GM19025 (cell line): Measurements from ENCODE around the gene RABGAP1L.
"Not testable (repeated sequence)": the region's sequence is repeated elsewhere in the genome, so short reads cannot be mapped to it uniquely, and the experiment has no call there.

Source experiments
- ATAC-seq: cut with Tn5 transposase; IDR thresholded peaks from one replicate; pipeline ENCODE4 v1.9.1; 2021; ENCODE audit warnings: mild to moderate bottlenecking, low read depth, moderate library complexity; ENCODE audit not compliant: unreplicated experiment

Gene RABGAP1L

DNA sequence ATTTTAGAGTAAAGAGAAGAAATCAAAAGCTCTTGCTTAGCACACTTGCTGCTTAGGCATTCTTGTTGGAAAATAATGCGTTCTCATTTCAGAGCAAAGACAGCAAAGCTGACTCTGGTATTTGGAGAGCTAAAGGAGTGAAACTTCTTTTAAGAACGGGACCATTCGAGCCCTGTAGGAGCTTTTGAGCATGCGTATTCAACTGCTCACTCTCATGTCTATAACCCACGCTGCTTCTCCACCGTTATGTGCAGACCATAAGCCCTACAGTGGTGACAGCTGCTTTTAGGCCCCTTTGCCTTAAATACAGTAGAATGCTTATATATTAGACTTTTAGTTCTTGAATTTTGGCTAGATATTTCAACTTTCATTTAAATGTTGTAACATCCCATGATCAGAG is 626.2 kb downstream of the RABGAP1L start:
- ATAC-seq = no peak

DNA sequence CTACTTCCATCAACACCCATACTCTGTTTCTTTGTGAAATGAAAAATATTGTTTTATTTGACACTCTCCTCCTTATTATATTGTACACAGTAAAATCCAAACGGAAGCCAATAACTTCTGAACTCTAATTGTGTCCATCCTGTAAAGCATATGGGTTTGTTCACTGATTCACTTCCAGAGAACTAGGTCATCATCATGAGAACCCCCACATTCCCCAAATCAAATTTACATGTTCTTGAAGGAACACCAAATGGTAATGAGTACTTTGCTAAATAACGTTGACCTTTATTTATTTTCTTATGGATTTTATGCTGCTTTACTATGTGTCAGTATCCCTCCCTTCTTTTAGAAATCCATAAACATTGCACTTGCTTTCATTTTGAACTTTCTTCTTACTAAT is 627.0 kb downstream of the RABGAP1L start:
- ATAC-seq = no peak

DNA sequence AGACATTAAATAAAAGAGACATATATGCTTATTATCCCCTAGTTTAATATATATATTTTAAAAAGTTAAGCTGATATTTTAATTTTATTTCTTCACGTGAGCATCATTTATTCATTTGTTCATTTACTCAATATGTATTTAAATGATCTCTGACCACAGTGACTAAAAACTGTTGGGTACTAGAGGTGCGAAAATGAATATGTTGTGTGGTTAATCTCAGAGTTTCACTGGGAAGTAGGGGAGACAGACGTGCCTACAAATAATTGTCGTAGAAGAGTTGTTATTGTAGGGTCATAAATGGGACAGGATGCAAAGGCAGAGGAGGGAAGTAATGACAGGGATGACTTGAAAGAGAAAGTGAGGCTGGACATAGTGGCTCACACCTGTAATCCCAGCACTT is 627.4 kb downstream of the RABGAP1L start:
- ATAC-seq = no peak

DNA sequence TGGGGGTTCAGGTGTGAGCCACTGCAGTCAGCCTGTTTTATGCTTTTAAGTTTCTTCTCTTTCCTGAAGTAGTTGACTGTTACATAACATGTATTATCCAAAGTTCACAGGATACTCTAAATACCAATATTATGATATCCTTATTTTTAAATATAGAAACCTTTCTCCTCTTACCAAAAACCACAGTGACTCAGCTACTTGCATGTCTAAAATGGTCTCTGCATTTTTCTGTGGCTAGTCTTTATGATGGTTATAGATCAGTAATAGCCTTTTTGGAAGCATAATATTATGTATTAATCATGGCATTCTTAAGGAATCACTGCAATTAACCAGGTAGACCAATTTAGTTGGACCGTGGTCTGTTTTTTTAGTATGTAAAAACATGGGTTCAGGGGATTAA is 629.7 kb downstream of the RABGAP1L start:
- ATAC-seq = no peak

DNA sequence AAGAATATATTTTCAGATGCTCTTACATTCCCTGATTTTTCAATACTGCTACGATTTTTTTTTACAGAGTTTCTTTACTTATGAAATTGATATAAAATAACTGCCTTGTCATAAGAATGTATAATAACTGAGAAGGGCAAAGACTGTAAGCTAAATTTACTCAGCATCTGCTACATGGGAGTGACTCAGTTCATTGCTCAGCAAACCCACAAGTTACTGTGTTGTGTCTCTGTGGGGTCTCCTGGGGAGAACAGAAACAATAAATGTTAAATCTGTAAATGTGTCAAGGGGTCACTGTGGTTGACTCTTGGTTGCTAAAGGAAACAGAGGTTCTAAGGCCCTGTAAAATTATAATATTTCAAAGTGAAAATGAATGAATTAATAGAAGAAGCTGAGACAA is 630.1 kb downstream of the RABGAP1L start:
- peak; percentile 65 for ATAC-seq

DNA sequence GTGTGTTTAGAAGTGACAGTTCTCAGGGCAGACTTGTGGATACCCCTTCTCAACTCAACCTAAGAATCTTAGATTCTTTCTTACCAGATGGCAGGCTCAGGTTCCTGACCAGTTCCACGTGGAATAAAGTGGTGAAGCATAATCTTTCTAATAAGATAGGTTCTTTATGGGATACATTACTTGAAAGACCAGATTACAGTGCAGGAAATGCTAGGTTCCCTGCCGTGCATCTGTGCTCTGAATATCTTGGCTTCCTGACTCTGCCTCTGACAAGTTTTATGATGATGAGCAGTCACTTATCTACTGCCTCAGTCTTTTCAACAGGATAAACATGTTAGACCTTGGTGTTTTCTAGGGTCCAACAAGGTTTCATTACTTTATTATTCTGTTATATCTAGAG is 632.5 kb downstream of the RABGAP1L start:
- no peak for ATAC-seq

DNA sequence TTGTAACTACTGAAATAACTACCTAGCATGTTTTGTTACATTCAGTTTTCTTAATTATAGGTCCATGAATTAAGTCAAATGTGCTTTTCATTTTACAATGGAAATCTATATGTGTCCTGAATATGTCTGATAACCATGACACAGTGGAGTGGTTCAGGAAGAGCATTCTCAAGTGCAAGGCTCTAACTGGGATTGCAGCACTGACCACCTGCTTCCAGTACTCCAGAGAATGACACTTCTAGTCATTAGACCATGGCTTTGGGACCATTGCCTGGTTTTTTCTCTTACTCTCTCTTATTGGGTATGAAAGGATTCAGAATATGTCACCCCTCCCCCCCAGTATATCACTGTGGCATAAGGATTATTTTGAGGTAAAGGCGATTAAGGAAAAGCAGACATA is 635.5 kb downstream of the RABGAP1L start:
- ATAC-seq = no peak

DNA sequence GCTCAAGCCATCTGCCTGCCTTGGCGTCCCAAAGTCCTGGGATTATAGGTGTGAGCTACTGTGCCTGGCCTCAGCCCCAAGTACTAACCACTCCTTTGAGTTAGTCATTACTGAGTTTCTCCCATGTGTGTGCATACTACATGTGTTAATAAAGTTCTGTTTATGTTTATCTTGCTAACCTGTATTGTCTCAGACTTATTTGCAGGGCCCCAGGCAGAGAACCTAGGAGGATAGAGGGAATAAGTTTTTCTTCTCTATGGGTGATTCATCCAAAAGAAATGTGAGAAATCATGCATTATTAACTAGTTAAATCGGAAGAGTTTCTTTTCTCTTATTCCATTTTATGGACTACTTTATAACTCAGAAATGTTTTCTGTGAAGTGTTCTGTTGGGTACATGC is 636.5 kb downstream of the RABGAP1L start:
- no peak for ATAC-seq

DNA sequence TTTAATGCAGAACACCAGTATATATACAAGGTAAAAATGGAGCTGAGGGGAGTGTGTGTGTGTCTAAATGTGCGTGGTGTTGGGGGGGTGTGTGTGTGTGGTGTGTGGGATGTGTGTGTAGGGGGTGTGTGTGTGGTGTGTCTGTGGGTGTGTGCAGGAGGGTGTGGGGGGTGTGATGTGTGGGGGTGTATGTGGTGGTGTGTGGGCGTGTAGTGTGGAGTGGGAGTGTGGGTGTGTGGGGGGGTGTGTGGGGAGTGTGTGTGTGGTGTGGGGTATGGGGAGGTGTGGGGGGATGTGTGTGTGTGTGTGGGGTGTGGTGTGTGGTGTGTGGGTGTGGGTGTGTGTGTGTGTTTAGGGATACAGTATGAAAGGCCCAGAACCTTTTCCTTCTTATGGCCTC is 638.1 kb downstream of the RABGAP1L start:
- ATAC-seq = no peak

DNA sequence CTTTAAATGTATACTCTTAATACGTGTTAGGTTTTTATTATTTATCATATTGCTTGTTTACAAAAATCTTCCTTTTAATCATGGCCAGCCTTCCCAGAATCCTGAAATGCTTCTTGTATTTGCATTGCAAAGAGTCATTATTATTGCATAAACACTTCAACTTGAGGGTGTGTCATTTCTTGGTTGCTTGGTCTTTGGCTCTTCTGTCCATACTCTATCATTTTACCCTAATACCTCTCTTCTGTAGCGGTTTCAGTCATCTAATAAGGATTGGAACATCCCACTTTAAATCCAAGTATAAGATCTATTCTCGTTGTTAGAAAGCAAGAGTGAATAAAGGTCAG is 639.8 kb downstream of the RABGAP1L start:
- ATAC-seq = no peak

DNA sequence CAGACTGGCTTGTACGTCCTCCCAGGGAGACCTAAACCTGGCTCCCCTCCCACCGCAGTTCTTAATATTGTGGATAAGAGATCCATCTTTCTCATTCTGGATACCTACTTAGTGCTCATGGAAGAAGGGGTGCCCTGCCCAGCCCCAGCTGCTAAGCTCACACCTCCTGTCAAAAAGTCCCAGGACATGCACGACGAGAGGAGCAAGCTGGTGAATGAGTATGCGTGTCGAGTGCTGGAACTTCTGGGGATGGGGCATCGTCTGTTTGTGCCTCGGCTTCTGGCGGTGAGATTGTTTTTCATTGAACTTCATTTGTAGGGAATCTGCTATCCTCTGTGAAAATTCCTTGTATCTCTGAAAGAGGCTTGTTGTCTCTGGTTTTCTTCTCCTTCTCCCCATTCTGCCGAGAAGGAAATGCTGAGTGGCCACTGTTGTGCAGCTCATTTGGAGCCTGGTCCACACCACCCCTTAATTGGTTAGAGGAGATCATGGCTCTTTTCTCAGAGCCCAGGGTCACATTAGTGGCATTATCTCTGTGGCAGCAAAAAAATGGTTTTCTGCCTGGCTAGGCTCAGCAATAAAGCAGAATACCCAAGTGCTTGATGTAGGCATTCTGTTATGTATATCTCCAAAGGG is 641.0 kb downstream of the RABGAP1L start:
- no peak for ATAC-seq

DNA sequence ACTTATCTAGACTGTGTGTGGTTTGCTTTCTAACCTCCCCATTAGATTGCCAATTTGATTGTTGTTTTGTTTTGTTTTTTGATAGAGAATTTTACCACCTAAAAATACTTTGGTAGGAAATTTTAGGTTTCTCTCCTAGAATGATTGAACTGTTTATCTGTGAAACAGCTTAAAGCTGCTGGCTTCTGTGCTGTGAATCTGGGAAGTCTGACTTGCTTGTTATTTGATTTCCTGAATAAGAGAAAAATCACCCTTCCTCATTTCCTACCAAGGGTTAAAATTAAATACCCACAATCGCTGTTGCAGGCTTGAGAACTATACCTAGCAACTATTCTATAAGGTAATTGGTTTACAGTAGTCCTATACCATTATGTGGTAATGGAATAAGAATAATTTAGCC is 641.6 kb downstream of the RABGAP1L start:
- no peak for ATAC-seq

DNA sequence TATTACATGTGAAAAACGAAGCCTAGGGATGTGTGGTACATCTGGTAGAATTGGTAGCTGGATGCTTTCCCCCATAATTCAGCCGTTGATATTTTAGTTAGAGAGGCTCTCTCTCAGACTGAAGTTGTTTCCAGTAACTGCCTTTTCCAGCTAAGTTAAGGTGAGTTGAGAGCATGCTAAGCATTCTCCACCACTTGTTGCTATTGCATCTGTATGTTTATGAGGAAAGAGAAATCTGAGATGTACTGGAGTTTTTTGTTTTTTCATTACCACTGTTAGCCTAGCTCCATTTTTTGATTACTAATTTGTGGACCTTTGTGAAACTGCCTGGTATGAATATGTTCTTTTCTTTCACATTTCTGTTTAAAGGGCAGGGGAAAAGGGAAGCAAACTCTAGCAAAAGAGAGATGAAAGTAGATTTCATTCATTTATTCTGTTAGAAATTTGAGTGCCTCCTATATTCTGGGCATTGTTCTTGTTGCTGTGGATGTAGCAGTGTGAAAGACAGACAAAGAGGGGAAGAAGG is 650.5 kb downstream of the RABGAP1L start:
- ATAC-seq = no peak

DNA sequence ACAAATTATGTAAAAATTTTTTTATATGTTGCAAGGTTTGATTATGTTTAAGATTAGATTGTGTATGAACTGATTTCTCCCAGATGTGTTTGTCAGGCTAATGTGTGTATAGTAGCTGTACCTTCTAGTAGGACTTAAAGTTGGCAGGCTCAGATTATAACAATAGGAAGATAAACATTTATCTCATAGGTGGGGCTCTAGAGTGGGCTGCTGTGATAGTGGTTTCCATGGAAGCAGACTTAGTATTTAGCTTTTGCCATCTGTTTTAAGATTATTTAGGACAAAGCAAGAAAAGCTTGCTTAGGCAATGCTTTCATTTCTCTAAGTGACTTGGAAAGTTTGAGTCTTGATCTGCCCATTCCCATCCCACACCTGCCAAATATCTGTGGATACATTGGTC is 652.7 kb downstream of the RABGAP1L start:
- no peak for ATAC-seq

DNA sequence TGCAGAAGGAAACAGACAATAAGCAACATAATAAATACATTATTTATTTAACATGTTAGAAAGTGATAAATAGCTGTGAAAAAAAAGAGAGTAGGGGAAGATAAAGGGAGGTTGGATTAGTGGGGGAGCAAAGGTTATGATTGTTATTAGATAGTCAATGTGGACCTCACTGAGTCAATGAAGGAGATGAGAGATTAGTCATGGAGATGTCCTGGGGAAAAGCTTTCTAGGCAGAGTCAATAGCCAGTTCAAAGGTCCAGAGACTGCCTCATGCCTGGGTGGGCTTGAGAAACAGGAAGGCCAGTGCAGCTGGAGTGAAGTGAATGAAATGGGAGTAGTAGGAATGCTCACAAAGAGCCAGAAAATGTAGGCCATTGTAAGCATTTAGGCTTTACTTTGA is 653.3 kb downstream of the RABGAP1L start:
- no peak for ATAC-seq

DNA sequence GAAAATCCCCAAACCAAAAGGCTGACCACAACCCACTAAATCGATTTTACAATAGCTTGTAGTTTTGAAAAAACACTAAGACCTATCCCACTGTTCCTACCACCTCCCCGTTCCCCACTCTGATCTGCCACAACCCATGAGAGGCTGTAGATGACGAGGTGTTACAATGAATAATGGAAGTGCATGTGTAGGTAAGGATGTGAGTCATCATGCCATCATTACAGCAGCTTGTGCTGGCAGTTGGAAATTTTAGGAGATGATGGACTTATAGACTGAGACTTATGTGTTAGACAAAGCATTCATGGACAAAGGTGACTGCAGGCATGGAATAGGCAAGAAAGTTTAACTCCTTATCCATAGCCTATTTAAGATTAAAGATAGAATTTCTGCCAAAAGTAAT is 655.7 kb downstream of the RABGAP1L start:
- ATAC-seq = no peak

DNA sequence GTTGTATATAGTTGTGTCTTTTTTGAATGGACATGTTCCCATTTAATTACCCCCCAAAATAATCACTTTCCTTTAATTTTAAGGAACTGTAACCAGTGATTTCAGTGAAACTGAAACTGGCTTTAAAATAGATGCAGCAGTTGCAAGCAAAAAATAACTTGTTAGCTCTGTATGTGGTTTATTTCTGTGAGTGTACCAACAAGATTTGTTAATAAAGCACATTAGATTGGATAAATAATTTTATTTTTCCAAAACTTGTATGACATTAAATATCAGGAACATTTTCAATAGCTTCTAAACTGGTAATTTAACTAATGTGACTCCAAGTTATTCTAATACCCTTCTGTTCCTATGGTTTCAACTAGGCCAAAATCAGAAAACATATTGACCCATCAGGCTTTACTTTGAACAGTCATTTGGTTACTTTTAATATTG is 656.2 kb downstream of the RABGAP1L start:
- ATAC-seq = no peak

DNA sequence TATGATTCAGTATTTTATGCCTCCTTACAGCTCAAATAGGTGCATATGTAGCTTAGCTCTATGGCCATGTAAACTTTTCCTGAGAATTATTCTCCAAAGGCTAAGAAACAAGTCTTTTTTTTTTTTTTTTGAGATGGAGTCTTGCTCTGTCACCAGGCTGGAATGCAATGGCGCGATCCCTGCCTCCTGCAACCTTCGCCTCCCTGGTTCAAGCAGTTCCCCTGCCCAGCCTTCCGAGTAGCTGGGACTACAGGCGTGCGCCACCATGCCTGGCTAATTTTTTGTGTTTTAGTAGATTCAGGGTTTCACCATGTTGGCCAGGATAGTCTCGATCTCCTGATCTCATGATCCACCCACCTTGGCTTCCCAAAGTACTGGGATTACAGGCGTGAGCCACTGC is 657.3 kb downstream of the RABGAP1L start:
- not testable (repeated sequence) for ATAC-seq

DNA sequence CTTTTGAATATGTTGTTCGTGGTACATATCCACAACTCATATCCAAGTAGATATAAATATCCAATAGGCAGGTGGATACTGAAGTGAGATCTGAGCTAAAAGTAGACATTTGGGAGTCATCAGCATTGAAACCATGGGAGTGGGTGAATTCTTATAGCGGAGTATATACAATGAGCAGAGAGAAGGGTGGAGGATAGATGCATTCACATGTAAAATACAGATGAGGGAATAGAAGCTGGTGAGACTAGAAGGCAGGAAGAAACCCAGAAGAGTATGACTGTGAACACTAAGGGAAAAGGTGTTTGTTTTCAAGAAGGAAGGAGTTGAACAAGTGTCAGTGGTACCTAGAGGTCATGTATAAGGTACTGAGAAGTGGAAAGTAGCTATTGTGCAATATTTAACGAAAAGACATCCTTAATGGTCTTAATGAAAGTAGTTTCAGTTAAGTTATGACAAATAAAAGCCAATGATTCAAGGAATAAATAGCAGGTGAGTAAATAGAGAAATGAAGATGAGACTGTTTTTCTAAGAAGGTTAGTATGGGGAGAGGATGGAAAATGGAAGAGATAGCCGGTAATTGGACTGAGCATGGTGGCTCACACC is 658.8 kb downstream of the RABGAP1L start:
- ATAC-seq = no peak

DNA sequence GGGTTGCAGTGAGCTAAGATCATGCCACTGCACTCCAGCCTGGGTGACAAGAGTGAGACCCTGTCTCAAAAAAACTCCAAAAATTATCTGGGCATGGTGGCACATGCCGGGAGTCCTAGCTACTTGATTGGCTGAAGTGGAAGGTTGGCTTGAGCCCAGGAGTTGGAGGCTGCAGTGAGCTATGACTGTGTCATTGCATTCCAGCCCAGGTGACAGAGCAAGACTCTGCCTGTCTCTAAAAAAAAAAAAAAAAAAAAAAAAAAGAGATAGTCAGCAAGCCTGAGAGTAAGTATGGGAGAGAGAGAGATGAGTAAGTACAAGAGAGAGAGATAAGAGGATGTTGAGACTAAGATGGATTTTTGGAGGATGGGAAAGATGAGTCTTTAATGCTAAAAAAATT is 659.6 kb downstream of the RABGAP1L start:
- ATAC-seq = no peak

DNA sequence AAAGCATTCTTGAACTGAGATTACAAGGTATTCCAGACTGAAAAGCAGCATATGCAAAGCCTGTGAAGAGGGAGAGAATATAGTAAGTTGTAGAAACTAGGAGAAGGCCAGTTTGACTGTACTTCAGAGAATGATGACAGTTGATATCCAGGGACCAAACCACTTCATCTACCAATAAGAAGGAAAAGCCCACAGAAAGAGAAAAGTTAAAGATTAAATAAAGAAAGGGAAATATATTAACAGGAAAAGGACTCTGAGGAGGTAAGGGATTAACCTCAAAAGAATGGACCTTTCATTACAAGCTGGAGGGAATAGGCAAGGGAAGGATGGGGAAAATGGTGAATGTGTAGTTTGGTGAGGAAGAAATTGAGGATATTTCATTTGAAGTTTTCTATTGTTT is 660.3 kb downstream of the RABGAP1L start:
- no peak for ATAC-seq

DNA sequence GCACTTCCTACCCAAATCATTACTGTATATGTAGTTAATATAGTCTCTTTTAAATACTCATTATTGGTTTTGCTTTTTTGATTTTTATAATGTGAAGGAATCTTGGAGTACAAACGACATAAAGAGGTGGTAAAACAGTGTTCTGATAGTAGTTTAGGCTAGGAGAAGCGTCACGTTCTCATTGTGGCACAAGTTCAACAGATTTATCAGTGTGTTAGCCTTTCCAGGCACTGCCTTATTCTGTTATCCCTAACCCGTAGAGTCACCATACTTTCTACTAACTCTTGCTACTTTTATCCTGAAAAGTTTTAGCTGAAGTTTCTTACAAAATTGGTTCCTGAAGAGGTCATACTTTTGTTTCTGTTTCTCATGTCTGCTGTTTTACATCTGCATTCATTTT is 665.8 kb downstream of the RABGAP1L start:
- ATAC-seq = no peak

DNA sequence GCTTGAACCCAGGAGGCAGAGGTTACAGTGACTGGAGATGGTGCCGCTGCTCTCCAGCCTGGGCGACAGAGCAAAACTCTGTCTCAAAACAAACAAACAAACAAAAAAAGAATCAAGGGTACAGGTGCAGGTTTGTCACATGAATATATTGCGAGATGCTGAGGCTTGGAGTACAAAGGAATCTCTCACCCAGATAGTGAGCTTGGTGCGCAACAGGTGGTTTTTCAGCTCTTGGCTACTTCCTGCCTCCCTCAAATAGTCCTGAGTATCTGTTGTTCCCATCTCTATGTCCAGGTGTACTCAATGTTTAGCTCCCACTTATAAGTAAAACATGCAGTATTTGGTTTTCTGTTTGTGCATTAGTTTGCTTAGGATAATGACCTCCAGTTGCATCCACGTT is 666.5 kb downstream of the RABGAP1L start:
- no peak for ATAC-seq
